ENCODE measurements around the gene SPCS3.

Gene SPCS3

GRCh38 chr4:176359590-176359989 lies 39.8 kb downstream of the SPCS3 start:
- H3K4me3 ChIP-seq (ENCODE audit: low read depth, low read length) = no peak overlapping the region
- TF ChIP-seq CTCF (IDR thresholded peaks at IDR 0.05; ENCODE audit: borderline replicate concordance, insufficient read depth, low read depth, low read length) = no peak

GRCh38 chr4:176360446-176360845 lies 40.7 kb downstream of the SPCS3 start:
- no peak overlapping the region for H3K4me3 ChIP-seq (ENCODE audit: low read depth, low read length)
- TF ChIP-seq CTCF (IDR thresholded peaks at IDR 0.05; ENCODE audit: borderline replicate concordance, insufficient read depth, low read depth, low read length) = no peak

GRCh38 chr4:176363072-176363471 lies 43.3 kb downstream of the SPCS3 start:
- no peak overlapping the region for H3K4me3 ChIP-seq (ENCODE audit: low read depth, low read length)
- TF ChIP-seq CTCF (IDR thresholded peaks at IDR 0.05; ENCODE audit: borderline replicate concordance, insufficient read depth, low read depth, low read length) = no peak

- TF ChIP-seq CTCF (IDR thresholded peaks at IDR 0.05; ENCODE audit: borderline replicate concordance, insufficient read depth, low read depth, low read length) = no peak
- H3K4me3 ChIP-seq (ENCODE audit: low read depth, low read length) = no peak overlapping the region
Observed at GRCh38 chr4:176367771-176368465, 48.2 kb downstream of the SPCS3 start.

- no peak for TF ChIP-seq CTCF (IDR thresholded peaks at IDR 0.05; ENCODE audit: borderline replicate concordance, insufficient read depth, low read depth, low read length)
- no peak overlapping the region for H3K4me3 ChIP-seq (ENCODE audit: low read depth, low read length)
Observed at GRCh38 chr4:176376032-176376614, 56.4 kb downstream of the SPCS3 start.

GRCh38 chr4:176377780-176378179 lies 58.0 kb downstream of the SPCS3 start:
- H3K4me3 ChIP-seq (ENCODE audit: low read depth, low read length) = no peak overlapping the region
- 0 out of 2 replicates have a peak, but pooled peaks have one; percentile 10 for TF ChIP-seq CTCF (IDR thresholded peaks at IDR 0.05; ENCODE audit: borderline replicate concordance, insufficient read depth, low read depth, low read length)

Measured in GM12875 (cell line).